K562 (cell line): Measurements from ENCODE around the gene NPC1. TPM values are rescaled to one million over a fixed set of nuclear protein-coding genes. Genes with fewer than 3 reads are reported as not detected.

Experiments used
- ATAC-seq: fragments of 200-7000 bp; cut with Tn5 transposase; 3 replicates; pipeline ENCODE4 v1.9.1; 2020; ENCODE audit warnings: moderate library complexity
- BruUV-seq: library from RNA; stranded (reverse); fragments of 400-500 nt; replicated peaks from 2 replicates; lab custom pipeline; 2021; lab: Mats Ljungman, UMichigan
- CTCF ChIA-PET: fragments of 300-600 bp; formaldehyde crosslinking; extraction: SDS; loops from one replicate; lab custom pipeline; 2021; ENCODE audit warnings: low intra/inter-chr PET ratio; lab: Yijun Ruan, JAX
- POLR2A ChIA-PET: fragments of 300-600, 350-650 bp; sonication (Branson Sonifier 250); formaldehyde crosslinking; extraction: SDS; loops from one replicate; lab custom pipeline; 2021; ENCODE audit warnings: antibody characterized with exemption, inconsistent platforms; lab: Yijun Ruan, JAX
- DNase-seq, 4 experiments: peaks; one replicate each; pipeline versions ENCODE4 v3.0.0 to v3.0.0-alpha.2; 2011 to 2018; ENCODE audit warnings: low spot score in 3 of 4, mixed read lengths in 3 of 4; ENCODE audit errors: extremely low read depth in 1 of 4
- FAIRE-seq: peaks from 2 replicates; lab custom pipeline; 2011; peaks lifted over from hg19 to GRCh38; lab: Jason Lieb, UNC
- H2AFZ ChIP-seq: 2 replicates; pipeline ENCODE4 v1.6.0; 2011; ENCODE audit warnings: low read depth, low read length, control low read depth, inconsistent platforms
- H3K27ac ChIP-seq: fragments of 200-600 bp; 3 replicates; pipeline ENCODE4 v1.8.0; 2011; ENCODE audit warnings: low read depth, mild to moderate bottlenecking, control low read depth, inconsistent platforms, low read length, moderate library complexity, mixed read lengths; ENCODE audit errors: extremely low read depth
- H3K27me3 ChIP-seq, 2 experiments: fragments of 300-600 bp in 1 of 2; 2 replicates in 1 of 2; 3 replicates in 1 of 2; pipeline versions ENCODE4 v1.6.0 to v1.8.0; 2011; ENCODE audit warnings: inconsistent platforms in 2 of 2, low read length in 2 of 2, mild to moderate bottlenecking in 1 of 2, mixed read lengths in 1 of 2, moderate library complexity in 1 of 2; ENCODE audit not compliant: control insufficient read depth in 2 of 2, insufficient read depth in 2 of 2
- H3K36me3 ChIP-seq: fragments of 300-600 bp; 3 replicates; pipeline ENCODE4 v1.8.0; 2011; ENCODE audit warnings: mild to moderate bottlenecking, low read length, inconsistent platforms; ENCODE audit not compliant: control insufficient read depth, insufficient read depth
- H3K4me1 ChIP-seq, 2 experiments: fragments of 200-600 bp in 1 of 2; replicated peaks in 1 of 2; 2 replicates in 1 of 2; 3 replicates in 1 of 2; pipeline versions ENCODE4 v1.5.1 to v1.8.0; 2011; ENCODE audit warnings: inconsistent platforms in 2 of 2, low read length in 2 of 2, mild to moderate bottlenecking in 1 of 2, mixed read lengths in 1 of 2, moderate library complexity in 1 of 2; ENCODE audit not compliant: control insufficient read depth in 2 of 2, insufficient read depth in 2 of 2
- H3K4me2 ChIP-seq: 2 replicates; pipeline ENCODE4 v1.6.1; 2011; ENCODE audit warnings: low read length, control low read depth, inconsistent platforms, mixed read lengths; ENCODE audit not compliant: insufficient read depth
- H3K4me3 ChIP-seq: fragments of 200-600 bp; sonication (generic), shearing (Covaris generic); 2 replicates; pipeline ENCODE4 v1.5.1; 2016; ENCODE audit warnings: control low read depth, inconsistent platforms
- H3K79me2 ChIP-seq: fragments of 200-600 bp; 3 replicates; pipeline ENCODE4 v1.8.0; 2011; ENCODE audit warnings: low read length, inconsistent platforms; ENCODE audit not compliant: control insufficient read depth, insufficient read depth
- H3K9ac ChIP-seq, 2 experiments: 2 replicates each; pipeline versions ENCODE4 v1.6.0 to v1.6.1; 2011; ENCODE audit warnings: low read depth in 2 of 2, low read length in 2 of 2, control low read depth in 1 of 2, inconsistent platforms in 1 of 2, mild to moderate bottlenecking in 1 of 2, mixed read lengths in 1 of 2; ENCODE audit not compliant: insufficient read depth in 1 of 2
- H3K9me1 ChIP-seq: one replicate; pipeline ENCODE4 v1.6.0; 2011; ENCODE audit warnings: inconsistent platforms, mild to moderate bottlenecking, low read length, moderate library complexity; ENCODE audit not compliant: control insufficient read depth, insufficient read depth
- H3K9me3 ChIP-seq: replicated peaks from 2 replicates; pipeline ENCODE4 v1.5.1; 2011; ENCODE audit warnings: low read depth, low read length, inconsistent platforms; ENCODE audit not compliant: control insufficient read depth, insufficient read depth
- H4K20me1 ChIP-seq: replicated peaks from 2 replicates; pipeline ENCODE4 v1.6.1; 2011; ENCODE audit warnings: low read length, inconsistent platforms, mixed read lengths; ENCODE audit not compliant: control insufficient read depth, insufficient read depth
- BCLAF1 ChIP-seq, 2 experiments: fragments of 450-650 bp in 1 of 2; IDR thresholded peaks; 2 replicates each; pipeline ENCODE4 v1.6.1; 2011 to 2017; ENCODE audit warnings: low read depth in 2 of 2, antibody characterized with exemption in 1 of 2, borderline replicate concordance in 1 of 2, low read length in 1 of 2, mild to moderate bottlenecking in 1 of 2, mixed read lengths in 1 of 2; ENCODE audit not compliant: control insufficient read depth in 1 of 2
- BRF2 ChIP-seq: IDR thresholded peaks from 3 replicates; pipeline ENCODE4 v1.6.1; 2011; ENCODE audit warnings: borderline replicate concordance, mild to moderate bottlenecking; ENCODE audit not compliant: insufficient read length, insufficient read depth
- HNRNPL ChIP-seq: fragments of 200-400 bp; formaldehyde crosslinking; IDR thresholded peaks from 2 replicates; pipeline ENCODE4 v1.6.1; 2017; ENCODE audit warnings: low read depth, mild to moderate bottlenecking, low read length
- HNRNPUL1 ChIP-seq: fragments of 200-400 bp; formaldehyde crosslinking; IDR thresholded peaks from 2 replicates; pipeline ENCODE4 v1.6.1; 2017; ENCODE audit warnings: low read length
- MCM5 ChIP-seq: fragments of 450-650 bp; IDR thresholded peaks from 2 replicates; pipeline ENCODE4 v1.6.1; 2016; ENCODE audit warnings: low read depth
- NELFE ChIP-seq: IDR thresholded peaks from 2 replicates; pipeline ENCODE4 v1.6.1; 2011; ENCODE audit warnings: mild to moderate bottlenecking; ENCODE audit not compliant: insufficient read depth, insufficient read length
- NFXL1 ChIP-seq: fragments of 450-650 bp; formaldehyde crosslinking; IDR thresholded peaks from 2 replicates; pipeline ENCODE4 v1.4.0; 2021; ENCODE audit warnings: mild to moderate bottlenecking
- PATZ1 ChIP-seq: fragments of 250-450 bp; sonication (Bioruptor Pico); IDR thresholded peaks from 2 replicates; pipeline ENCODE4 v1.5.0; 2020; ENCODE audit warnings: mild to moderate bottlenecking, borderline replicate concordance
- POLR2H ChIP-seq: IDR thresholded peaks from 2 replicates; pipeline ENCODE4 v1.6.1; 2016; ENCODE audit warnings: missing genetic modification characterization, low read depth, mild to moderate bottlenecking, control low read depth, missing compliant biosample characterization, moderate library complexity
- RB1 ChIP-seq: fragments of 450-650 bp; IDR thresholded peaks from 2 replicates; pipeline ENCODE4 v1.6.1; 2017; ENCODE audit warnings: low read depth, mild to moderate bottlenecking
- SIN3B ChIP-seq: fragments of 450-650 bp; IDR thresholded peaks from 2 replicates; pipeline ENCODE4 v1.6.1; 2017; ENCODE audit warnings: low read depth, mild to moderate bottlenecking, moderate library complexity
- STAT6 ChIP-seq: sonication (generic); formaldehyde crosslinking; IDR thresholded peaks from 2 replicates; pipeline ENCODE4 v1.8.1; 2023; ENCODE audit warnings: mild to moderate bottlenecking, missing genetic modification reagents
- ZNF274 ChIP-seq: IDR thresholded peaks from 2 replicates; pipeline ENCODE4 v1.6.1; 2011; ENCODE audit warnings: low read depth, mild to moderate bottlenecking, low read length, moderate library complexity, borderline replicate concordance
- ZNF408 ChIP-seq: fragments of 250-450 bp; sonication (Bioruptor Pico); IDR thresholded peaks from 2 replicates; pipeline ENCODE4 v1.4.0; 2020; ENCODE audit warnings: low read depth, mild to moderate bottlenecking, moderate library complexity
- WGBS: fragments of 100-300 bp; shearing (Covaris generic); methylation state at CpG from one replicate; pipeline ENCODE4 v1.1.6; 2016; ENCODE audit warnings: low coverage, mixed read lengths; ENCODE audit not compliant: insufficient coverage; ENCODE audit errors: missing lambda C conversion rate; 5-methylcytosine and 5-hydroxymethylcytosine counted together
- in situ Hi-C: fragments of 300-500 bp; cut with MboI; formaldehyde crosslinking; loops from 4 replicates; pipeline ENCODE4 v1.15.0; 2018; ENCODE audit warnings: inconsistent platforms, mixed read lengths
- intact Hi-C: fragments of 100-400 bp; cut with micrococcal nuclease; formaldehyde crosslinking; loops from 2 replicates; pipeline ENCODE4 v1.14.2; 2022
- polyA plus RNA-seq, 8 experiments: library from polyadenylated mRNA; depleted of rRNA in 4 of 8; stranded (reverse) in 5 of 8; unstranded in 3 of 8; fragments of >200 nt; fragmentation: Nextera tagmentation in 2 of 8; fragmentation: Illumina TruSeq in 1 of 8; extraction: Ambion mirVana in 2 of 8; extraction: Trizol in 1 of 8; gene quantifications; 2 replicates each; pipeline versions ENCODE4 v1.2.1 to v1.2.3, GENCODE V29; 2011 to 2014; ENCODE audit warnings: inconsistent platforms in 1 of 8, missing spikeins in 1 of 8
- total RNA-seq, 7 experiments: library from RNA; depleted of rRNA in 6 of 7; stranded (reverse); fragments of >200 nt in 6 of 7; fragmentation: Illumina TruSeq in 2 of 7; extraction: Trizol in 2 of 7; gene quantifications; 2 replicates each; pipeline versions ENCODE4 v1.2.1 to v1.2.3, GENCODE V29; 2011 to 2021; ENCODE audit warnings: low replicate concordance in 1 of 7

Gene NPC1
- total and polyA plus RNA-seq, 9 of the 15 experiments (the other 6 are each of a cell fraction or from before 2014, with no cell fraction given): 17.1 to 45.9 (median 27.6) TPM

DNA sequence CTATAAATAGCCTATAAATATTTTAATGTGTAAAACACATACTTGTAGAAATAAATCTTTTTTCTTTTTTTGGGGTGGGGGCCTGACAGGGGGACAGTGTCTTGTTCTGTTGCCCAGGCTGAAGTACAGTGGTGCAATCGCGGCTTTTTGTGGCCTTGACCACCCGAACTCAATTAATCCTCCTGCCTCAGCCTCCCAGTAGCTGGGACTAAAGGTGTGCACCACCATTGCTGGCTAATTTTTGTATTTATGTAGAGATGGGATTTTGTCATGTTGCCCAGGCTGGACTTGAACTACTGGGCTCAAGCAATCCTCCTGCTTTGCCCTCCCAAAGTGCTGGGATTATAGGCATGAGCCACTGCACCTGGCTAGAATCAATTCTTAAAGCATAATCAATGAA lies 37.6 kb downstream of the NPC1 start:
- Histone ChIP-seq H2AFZ (no peak overlapping the region), H3K79me2 (no peaks in the 10 kb centered on the region), H3K4me1 (peaks cover 0 to 3% of the 10 kb centered on the region in 2 experiments; a peak in 1 of 5 replicates), H3K9me1 (no peaks in the 10 kb centered on the region), H4K20me1 (no peaks in the 10 kb centered on the region), H3K4me3 (no peak overlapping the region), H3K9me3 (no peaks in the 10 kb centered on the region), H3K27me3 (no peaks in the 10 kb centered on the region), H3K36me3 (peaks cover 84% of the 10 kb centered on the region), H3K27ac (no peak overlapping the region), H3K9ac (no peak overlapping the region), H3K4me2 (no peak overlapping the region)
- no TSS peak for BruUV-seq
- DNase-seq (no peak), FAIRE-seq (no peak), ATAC-seq (no peak)
- in situ Hi-C loops: no loop called here
- POLR2A ChIA-PET: interaction anchor here (0.7 to 1.3 kb wide), 2 partner anchors 8 to 85 kb away, joined by 3 read pairs; no protein-coding TSS in a partner anchor
- intact Hi-C loops: no loop called here
- WGBS: 100% methylated on average over 3 of the region's 3 CpGs
- CTCF ChIA-PET: no interaction called here
- TF ChIP-seq MCM5 (no peak), ZNF408 (CRISPR knock-in tag) (no peak), STAT6 (CRISPR knock-in tag) (no peak), ZNF274 (no peak), BRF2 (no peak), BCLAF1 (IDR thresholded peaks at IDR 0.05; ENCODE audit: borderline replicate concordance in 1 of 2, control insufficient read depth in 1 of 2, low read depth in 2 of 2, low read length in 1 of 2) (no peak), HNRNPL (no peak), RB1 (no peak), HNRNPUL1 (no peak), NELFE (no peak), PATZ1 (no peak), NFXL1 (no peak), SIN3B (no peak), POLR2H (tag) (no peak)
